GM21786 (cell line): ENCODE measurements around the gene ILF2.
A peak's percentile ranks its signal among the peaks of the same experiment; 100 is the strongest.
"Not testable (repeated sequence)": the region's sequence is repeated elsewhere in the genome, so short reads cannot be mapped to it uniquely, and the experiment has no call there.

ENCODE experiments used
- ATAC-seq: cut with Tn5 transposase; IDR thresholded peaks from one replicate; pipeline ENCODE4 v1.9.1; 2021; ENCODE audit not compliant: unreplicated experiment

Gene ILF2

GRCh38 chr1:153670859-153671627, at the start of gene ILF2:
Gene ILF2, minus strand, starts transcription at chr1:153670993. Its CDS starts 71 bp downstream, at chr1:153670922.
- peak; percentile 93 for ATAC-seq

GRCh38 chr1:153717330-153717729, 46.5 kb upstream of the ILF2 start:
- no peak for ATAC-seq

GRCh38 chr1:153716211-153716610, 45.4 kb upstream of the ILF2 start:
- not testable (repeated sequence) for ATAC-seq

- no peak for ATAC-seq
These were observed 40.2 kb upstream of the ILF2 start for GRCh38 chr1:153711026-153711425.

GRCh38 chr1:153705484-153705883, 34.7 kb upstream of the ILF2 start:
- ATAC-seq, result no peak

GRCh38 chr1:153699768-153700167, 29.0 kb upstream of the ILF2 start:
- no peak for ATAC-seq

- no peak for ATAC-seq
These were observed 28.3 kb upstream of the ILF2 start for GRCh38 chr1:153698923-153699714.

GRCh38 chr1:153698020-153698922, 27.5 kb upstream of the ILF2 start:
- ATAC-seq, result no peak

GRCh38 chr1:153697191-153698019, 26.6 kb upstream of the ILF2 start:
- no peak for ATAC-seq

GRCh38 chr1:153696741-153697140, 25.9 kb upstream of the ILF2 start:
- no peak for ATAC-seq

GRCh38 chr1:153693466-153693865, 22.7 kb upstream of the ILF2 start:
- ATAC-seq, result no peak

- ATAC-seq, result no peak
These were observed 18.0 kb upstream of the ILF2 start for GRCh38 chr1:153688736-153689328.

- ATAC-seq, result no peak
These were observed 17.5 kb upstream of the ILF2 start for GRCh38 chr1:153688276-153688675.

GRCh38 chr1:153687346-153688125, 16.7 kb upstream of the ILF2 start:
- ATAC-seq, result no peak

- ATAC-seq, result no peak
These were observed 14.9 kb upstream of the ILF2 start for GRCh38 chr1:153685544-153686340.

- no peak for ATAC-seq
These were observed 14.1 kb upstream of the ILF2 start for GRCh38 chr1:153684892-153685291.

GRCh38 chr1:153683854-153684253, 13.1 kb upstream of the ILF2 start:
- no peak for ATAC-seq

- ATAC-seq, result no peak
These were observed 11.9 kb upstream of the ILF2 start for GRCh38 chr1:153682730-153683129.

- no peak for ATAC-seq
These were observed 9.3 kb upstream of the ILF2 start for GRCh38 chr1:153680120-153680403.
